Measurements from ENCODE around the gene TOM1L2.

Gene TOM1L2

GRCh38 chr17:17994271-17995069 is 22.3 kb upstream of the TOM1L2 start:
- DNase-seq, result peak; percentile 13

GRCh38 chr17:17993852-17994251 is 21.7 kb upstream of the TOM1L2 start:
- DNase-seq, result no peak

GRCh38 chr17:17993366-17993765 is 21.2 kb upstream of the TOM1L2 start:
- DNase-seq, result no peak

- DNase-seq, result no peak
Observed at GRCh38 chr17:17990282-17990681, 18.1 kb upstream of the TOM1L2 start.

GRCh38 chr17:17989618-17990017 is 17.4 kb upstream of the TOM1L2 start:
- DNase-seq, result no peak

- DNase-seq, result no peak
Observed at GRCh38 chr17:17989081-17989480, 16.9 kb upstream of the TOM1L2 start.

- no peak for DNase-seq
Observed at GRCh38 chr17:17988427-17988945, 16.3 kb upstream of the TOM1L2 start.

GRCh38 chr17:17987901-17988300 is 15.7 kb upstream of the TOM1L2 start:
- no peak for DNase-seq

GRCh38 chr17:17987187-17987896 is 15.1 kb upstream of the TOM1L2 start:
- DNase-seq, result no peak

GRCh38 chr17:17985555-17985954 is 13.4 kb upstream of the TOM1L2 start:
- no peak for DNase-seq

- no peak for DNase-seq
Observed at GRCh38 chr17:17985153-17985552, 13.0 kb upstream of the TOM1L2 start.

GRCh38 chr17:17983776-17984175 is 11.6 kb upstream of the TOM1L2 start:
- DNase-seq, result no peak

GRCh38 chr17:17983376-17983775 is 11.2 kb upstream of the TOM1L2 start:
- DNase-seq, result no peak

GRCh38 chr17:17982801-17983200 is 10.6 kb upstream of the TOM1L2 start:
- DNase-seq, result no peak

- no peak for DNase-seq
Observed at GRCh38 chr17:17981330-17981729, 9.1 kb upstream of the TOM1L2 start.

- DNase-seq, result no peak
Observed at GRCh38 chr17:17979778-17980177, 7.6 kb upstream of the TOM1L2 start.

GRCh38 chr17:17978481-17979424 is 6.6 kb upstream of the TOM1L2 start:
- DNase-seq, result no peak

GRCh38 chr17:17976931-17977570 is 4.9 kb upstream of the TOM1L2 start:
- no peak for DNase-seq

GRCh38 chr17:17975436-17975835 is 3.2 kb upstream of the TOM1L2 start:
- no peak for DNase-seq

GRCh38 chr17:17972952-17973254 is 703 bp upstream of the TOM1L2 start:
- no peak for DNase-seq

GRCh38 chr17:17971431-17972125 is 622 bp downstream of the TOM1L2 start:
- no peak for DNase-seq

Measured in DMS 273 treated with DMSO at 0.1 percent for 48 hours (cell line).